GM10847 (cell line): Measurements from ENCODE around the gene CEP131.

Experiments
- POLR2A ChIP-seq: IDR thresholded peaks from 2 replicates; pipeline ENCODE4 v1.6.1; 2011; ENCODE audit not compliant: insufficient read length; ENCODE audit errors: extremely low read depth

The CEP131 gene

GRCh38 chr17:81154961-81155360 is 67.8 kb downstream of the CEP131 start:
- no peak for TF ChIP-seq POLR2A

GRCh38 chr17:81153340-81153803 is 69.4 kb downstream of the CEP131 start:
- no peak for TF ChIP-seq POLR2A

GRCh38 chr17:81152288-81152828 is 70.4 kb downstream of the CEP131 start:
- TF ChIP-seq POLR2A = no peak

GRCh38 chr17:81151278-81151677 is 71.5 kb downstream of the CEP131 start:
- no peak for TF ChIP-seq POLR2A

GRCh38 chr17:81150377-81151077 is 72.2 kb downstream of the CEP131 start:
- no peak for TF ChIP-seq POLR2A

- TF ChIP-seq POLR2A = no peak
These were observed 73.7 kb downstream of the CEP131 start for GRCh38 chr17:81148986-81149533.

- no peak for TF ChIP-seq POLR2A
These were observed 74.2 kb downstream of the CEP131 start for GRCh38 chr17:81148571-81148970.

GRCh38 chr17:81147701-81148100 is 75.1 kb downstream of the CEP131 start:
- TF ChIP-seq POLR2A = no peak

- TF ChIP-seq POLR2A = no peak
These were observed 78.4 kb downstream of the CEP131 start for GRCh38 chr17:81144423-81144781.

GRCh38 chr17:81143717-81144422 is 78.9 kb downstream of the CEP131 start:
- TF ChIP-seq POLR2A = no peak

GRCh38 chr17:81143200-81143527 is 79.6 kb downstream of the CEP131 start:
- TF ChIP-seq POLR2A = no peak

- TF ChIP-seq POLR2A = no peak
These were observed 80.2 kb downstream of the CEP131 start for GRCh38 chr17:81142301-81143199.

GRCh38 chr17:81140695-81141094 is 82.1 kb downstream of the CEP131 start:
- no peak for TF ChIP-seq POLR2A

GRCh38 chr17:81140018-81140417 is 82.7 kb downstream of the CEP131 start:
- no peak for TF ChIP-seq POLR2A
